HuH-7 (cell line): ENCODE measurements around the gene SPAG6.
"Not testable (repeated sequence)": the region's sequence is repeated elsewhere in the genome, so short reads cannot be mapped to it uniquely, and the experiment has no call there.

Experiments
- DNase-seq: peaks from one replicate; pipeline ENCODE4 v3.0.0; 2011; ENCODE audit warnings: low spot score

SPAG6 gene

DNA sequence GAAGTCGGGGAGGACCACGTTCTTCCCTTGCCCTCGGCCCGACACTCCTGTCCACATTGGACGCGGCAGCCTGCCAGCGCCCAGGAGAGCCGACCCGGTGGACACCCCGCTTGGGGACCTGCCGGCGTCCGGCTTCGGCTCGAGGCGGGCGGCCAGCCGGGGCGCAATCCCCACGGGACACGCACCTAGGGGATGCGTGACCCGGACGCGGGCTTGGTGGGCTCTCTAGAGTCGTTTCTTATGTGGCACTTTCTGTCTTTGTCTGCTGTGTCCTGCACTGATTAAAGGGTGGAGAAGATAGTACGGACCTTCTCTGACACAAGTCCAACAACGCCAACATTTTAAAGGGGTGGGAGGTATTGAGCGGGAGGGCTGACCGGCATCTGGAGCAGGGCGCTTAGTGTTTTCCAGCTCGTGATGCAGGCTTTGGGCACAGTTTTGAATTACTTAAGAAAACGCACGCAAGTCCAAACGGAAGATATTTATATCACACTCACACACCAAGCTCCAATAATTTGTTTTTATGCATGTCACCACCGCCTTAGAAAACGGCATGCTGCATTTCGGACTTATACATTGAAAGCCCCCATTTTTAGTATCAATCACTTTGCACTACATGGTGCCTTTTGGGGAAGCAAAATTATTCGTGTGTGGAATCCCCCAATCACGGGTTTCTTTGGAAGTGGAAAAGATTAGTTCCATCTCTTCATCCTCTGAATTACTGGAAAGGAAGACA is 3.9 kb upstream of the SPAG6 start:
- no peak for DNase-seq

DNA sequence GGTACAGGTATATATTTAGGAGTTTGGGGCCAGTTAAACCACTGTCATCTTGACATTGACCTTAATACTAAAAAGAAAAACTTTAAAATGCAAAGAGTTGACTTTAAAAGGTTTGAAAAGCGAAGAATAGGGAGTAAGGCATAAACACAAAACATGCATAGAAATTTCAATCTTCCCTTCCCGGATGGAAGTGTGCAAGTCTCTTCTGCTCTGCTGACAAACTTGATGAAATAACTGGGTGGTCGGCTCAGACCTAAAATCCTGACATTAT is 3.4 kb upstream of the SPAG6 start:
- DNase-seq = no peak

DNA sequence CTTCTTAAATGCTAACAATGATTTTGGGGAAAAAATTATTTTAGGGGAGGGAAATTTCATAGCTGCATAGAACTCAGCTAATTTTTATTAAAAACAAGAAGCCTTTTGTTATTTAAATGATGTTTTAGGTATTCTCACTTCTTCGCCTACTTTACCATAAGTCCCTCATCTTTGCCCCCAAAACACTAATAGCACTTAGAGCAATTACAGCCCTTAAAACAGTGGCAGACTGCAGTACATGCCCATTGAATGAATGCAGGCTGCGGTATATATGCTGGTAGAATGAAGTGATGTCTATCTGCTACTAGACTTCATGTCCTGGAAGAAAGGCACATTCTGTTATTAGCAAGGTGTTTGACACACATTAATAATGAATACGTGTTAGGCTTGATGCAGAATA is 2.9 kb upstream of the SPAG6 start:
- no peak for DNase-seq

DNA sequence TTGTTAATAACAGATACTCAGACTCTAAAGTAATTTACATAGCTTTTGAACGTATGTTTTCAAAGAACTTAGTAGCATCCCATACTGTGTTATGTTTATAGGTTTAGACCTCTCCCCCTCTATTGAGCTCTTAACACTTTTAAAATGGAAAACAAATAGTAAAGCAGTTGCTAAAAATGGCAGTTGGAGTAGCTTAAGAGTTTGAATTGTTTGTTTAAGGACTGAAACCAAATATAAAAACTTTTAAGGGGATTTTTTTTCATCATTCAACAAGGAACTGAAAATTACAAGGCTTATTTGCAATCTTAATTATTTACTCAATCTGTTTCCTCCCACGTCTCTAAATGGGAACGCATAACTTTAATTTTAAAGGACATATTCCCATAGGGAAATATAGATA is 1.6 kb upstream of the SPAG6 start:
- DNase-seq = no peak

DNA sequence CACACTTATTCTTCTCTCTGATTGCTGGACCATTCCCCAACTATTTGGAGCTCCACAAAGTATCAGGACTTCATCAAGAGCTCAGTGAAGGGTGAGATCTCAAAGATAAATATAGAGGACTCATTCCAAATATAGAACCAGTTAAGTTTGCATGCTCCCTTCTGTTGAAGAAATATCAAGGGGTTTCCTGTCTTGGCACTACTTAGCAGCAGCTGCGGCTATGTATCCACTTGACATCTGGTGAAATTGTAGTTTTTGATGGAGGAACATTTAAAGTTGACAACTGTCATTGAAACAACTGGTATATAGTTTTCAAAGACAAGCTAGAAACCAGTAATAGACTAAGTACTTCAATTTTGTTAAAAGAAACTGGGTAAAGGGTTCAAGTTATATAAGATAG is 1.0 kb upstream of the SPAG6 start:
- DNase-seq = no peak

DNA sequence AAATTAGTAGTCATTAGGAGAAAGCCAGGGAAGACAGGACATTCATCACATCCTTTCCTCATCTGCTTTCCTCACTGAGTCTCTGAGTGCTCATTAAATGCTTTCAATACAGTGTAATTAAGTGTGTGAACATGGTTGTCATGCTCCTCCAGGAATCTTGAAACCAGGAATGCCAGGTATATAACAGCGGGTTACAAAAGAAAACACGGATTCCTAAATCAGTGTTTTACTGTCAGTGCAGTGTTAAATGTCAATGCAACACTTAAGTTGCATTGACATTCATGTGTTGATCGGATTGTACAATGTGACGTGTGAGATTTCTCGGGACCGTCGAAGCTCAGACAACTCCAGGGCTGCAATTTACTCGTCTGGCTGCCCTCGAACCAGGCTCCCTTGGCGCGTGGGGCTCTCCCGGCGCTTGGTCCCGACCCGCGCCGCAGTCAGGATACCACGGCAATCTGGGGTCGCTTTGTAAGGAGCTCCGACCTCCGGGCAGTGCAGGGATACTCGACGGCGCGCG is 455 bp upstream of the SPAG6 start:
- DNase-seq = no peak

DNA sequence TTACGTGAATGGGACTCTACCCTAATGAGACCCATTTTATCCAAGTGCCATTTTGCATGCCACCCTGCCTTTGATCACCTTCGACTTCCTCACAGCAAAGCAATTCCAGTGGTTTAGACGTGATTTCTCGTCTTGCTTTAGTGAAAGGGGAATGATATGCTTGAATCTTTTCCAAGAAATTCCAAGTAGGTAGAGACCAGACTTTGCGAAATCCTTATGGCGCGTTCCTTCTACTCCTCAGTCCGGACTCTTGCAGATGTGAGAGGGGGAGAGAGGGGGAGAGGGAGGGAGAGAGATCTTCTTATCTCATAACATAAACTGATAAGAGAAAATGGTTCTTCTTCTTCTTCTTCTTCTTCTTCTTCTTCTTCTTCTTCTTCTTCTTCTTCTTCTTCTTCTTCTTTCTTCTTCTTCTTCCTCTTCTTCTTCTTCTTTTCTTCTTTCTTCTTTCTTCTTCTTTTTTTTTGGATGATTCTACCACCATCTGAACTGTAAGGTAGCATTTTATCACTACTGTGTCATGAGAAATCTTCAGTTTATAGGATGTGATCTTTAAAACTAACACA is 883 bp downstream of the SPAG6 start:
- DNase-seq = no peak

DNA sequence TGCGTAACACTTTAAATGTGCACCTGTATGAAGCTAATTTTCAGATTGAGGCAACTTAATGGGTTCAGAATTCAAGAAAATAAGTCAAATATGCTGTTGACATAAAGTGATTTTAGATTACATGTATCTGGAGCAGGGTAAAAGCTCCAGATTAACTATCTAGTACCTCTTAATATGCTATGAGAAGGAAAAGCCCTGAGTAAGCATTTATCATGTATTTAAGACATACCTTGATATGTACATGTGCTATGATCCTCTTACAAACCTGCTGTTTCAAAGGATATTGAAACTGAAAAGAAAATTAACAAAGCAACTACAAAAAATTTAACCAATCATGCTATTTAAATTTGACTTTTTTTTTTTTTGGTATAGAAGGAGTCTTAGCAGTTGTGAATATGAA is 4.5 kb downstream of the SPAG6 start:
- no peak for DNase-seq

DNA sequence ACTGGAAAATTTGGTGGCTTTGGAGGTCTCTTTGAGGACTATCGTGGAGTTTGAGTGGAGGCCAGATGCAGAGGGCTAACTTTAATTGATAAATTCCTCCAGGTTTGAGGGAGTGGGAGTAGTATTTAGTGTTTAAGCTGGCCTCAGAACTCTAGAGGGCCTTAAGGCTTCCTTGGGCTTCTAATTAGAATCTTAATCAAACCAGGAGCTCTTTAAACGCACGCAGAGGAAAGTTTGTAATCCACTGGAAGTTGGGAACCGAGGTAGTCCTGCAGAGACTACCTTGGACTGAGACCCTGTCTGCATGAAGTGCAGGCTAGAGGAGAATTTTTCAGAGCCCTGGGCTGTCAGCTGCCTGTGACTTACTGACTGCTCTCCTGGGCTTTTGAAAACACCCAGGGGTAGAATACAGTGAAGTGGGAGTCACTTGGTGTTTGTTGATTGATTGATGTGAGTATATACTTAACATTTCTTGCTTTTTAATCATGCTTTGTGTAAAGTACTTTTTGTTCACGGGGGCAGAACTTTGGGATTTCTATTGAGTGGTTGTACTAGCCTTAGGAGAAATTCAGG is 5.9 kb downstream of the SPAG6 start:
- DNase-seq = no peak

DNA sequence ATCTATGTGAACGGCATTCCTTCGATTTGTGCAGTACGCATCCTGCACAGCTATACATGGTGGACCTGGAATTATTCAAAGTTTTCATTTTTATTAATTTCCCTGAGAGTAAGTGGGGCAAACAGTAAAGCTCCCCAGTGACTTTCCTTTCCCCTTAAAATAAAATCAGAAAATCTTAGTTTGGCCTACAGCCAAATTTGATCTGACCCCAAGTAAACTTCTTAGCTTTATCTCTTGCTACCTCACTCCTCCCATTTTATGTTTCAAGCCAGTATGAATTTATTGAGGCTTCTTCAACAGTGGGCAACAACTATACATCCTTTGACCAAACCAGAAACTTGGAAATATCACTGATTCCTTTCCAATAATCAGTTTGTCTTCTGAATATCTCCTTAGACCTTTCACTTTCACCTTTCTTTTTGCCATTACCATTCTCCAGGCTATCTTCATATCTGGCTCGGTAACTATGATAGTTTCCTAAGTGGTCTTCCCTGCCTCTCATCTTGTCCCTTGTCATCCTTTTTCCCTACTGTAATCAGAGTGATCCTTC is 11.1 kb downstream of the SPAG6 start:
- DNase-seq = no peak

DNA sequence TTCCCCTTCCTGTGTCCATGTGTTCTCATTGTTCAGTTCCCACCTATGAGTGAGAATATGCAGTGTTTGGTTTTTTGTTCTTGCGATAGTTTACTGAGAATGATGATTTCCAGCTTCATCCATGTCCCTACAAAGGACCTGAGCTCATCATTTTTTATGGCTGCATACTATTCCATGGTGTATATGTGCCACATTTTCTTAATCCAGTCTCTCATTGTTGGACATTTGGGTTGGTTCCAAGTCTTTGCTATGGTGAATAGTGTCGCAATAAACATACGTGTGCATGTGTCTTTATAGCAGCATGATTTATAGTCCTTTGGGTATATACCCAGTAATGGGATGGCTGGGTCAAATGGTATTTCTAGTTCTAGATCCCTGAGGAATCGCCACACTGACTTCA is 12.5 kb downstream of the SPAG6 start:
- DNase-seq = not testable (repeated sequence)

DNA sequence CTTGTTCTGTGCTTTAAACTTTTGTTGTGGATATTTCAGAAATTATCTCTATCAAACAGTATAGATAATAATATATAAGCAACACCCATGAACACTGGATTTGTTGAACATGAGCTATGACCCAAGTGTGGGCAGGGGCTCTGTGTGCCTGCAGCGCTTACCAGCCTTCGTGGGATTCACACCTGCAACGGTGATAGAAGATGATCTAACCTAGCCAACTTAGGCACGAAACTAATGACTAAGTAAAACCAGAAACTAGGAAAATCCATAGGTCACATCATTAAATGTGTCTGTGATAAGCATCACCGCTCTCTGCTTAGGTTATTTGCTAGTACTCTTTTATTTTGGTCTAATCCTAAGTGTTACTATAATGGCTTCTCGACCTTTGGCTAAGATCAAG is 18.0 kb downstream of the SPAG6 start:
- DNase-seq = no peak

DNA sequence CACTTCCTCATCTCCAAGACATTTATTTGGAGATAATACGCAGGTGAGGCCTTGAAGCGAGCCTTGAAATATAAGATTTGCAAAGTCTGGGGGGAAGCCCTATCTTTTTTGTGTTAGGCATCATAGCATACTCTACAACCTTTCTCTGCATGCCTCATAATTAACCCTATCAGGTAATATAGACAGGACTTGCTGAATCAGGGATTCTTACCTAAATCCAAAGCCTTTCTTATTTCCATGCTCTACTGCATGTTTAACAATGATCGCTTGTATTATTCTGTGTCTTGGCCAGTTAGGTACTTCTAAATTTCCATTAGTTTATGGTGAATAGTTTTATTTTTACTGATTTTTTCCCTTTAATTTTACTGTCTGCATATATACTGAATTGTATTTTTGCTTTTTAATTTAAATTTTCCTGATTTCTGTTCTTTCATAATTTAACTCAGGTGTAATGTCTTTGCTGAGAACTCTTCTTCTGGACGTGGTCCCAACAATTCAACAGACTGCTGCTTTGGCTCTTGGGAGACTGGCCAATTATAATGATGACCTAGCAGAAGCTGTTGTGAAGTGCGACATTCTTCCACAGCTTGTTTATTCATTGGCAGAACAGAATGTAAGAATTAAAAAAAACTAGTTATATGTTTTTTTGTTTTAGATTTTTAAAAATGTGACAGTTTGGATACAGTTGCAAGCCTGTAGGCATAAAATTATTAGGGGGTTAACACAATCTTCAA is 19.3 kb downstream of the SPAG6 start:
- no peak for DNase-seq

DNA sequence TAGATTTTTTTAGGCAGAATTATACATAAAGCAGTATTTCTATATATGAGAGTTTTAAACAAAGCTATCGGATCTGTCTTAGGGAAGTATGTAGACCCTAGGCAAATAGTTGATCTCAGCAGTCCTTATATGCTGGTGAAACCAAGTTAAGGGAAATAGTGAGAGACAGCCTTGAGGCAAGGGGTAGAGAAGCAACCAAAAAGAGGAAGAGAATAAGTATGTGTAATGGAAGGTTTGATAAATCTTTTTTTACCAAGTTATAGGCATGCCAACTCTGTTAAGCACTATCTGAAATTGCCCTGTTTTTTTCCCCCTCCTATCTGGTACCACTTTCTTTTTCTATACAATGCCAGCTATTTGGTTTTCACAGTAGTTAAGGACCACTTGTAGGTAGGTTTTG is 19.9 kb downstream of the SPAG6 start:
- DNase-seq = no peak

DNA sequence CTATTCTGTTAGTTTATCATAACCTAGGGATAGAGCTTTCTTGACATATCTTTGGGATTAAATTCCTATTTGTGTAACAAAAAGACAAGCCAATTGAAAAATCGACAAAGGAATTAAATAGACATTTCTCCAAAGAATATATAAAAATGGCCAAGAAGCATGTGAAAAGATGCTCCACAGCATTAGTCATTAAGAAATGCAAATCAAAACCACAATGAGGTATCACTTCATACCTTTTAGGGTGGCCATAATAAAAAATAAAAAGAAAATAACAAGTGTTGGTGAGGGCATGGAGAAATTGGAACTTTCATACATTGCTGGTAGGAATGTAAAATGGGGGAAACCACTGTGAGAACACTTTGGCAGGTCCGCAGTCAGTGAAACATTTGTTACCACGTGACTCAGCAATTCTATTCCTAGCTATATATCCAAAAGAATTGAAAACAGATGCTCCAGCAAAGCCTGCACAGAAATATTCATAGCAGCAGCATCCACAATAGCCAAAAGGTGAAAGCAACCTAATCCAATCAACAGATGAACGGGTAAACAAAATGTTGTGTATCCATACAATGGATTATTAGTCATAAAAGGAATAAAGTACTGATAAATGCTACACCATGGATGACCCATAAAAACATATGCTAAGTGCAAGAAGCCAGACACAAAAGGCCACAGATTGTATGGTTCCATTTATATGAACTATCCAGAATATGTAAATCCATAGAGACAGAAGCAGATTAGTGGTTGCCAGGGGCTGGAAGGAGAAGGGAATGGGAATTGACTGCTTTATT is 20.5 kb downstream of the SPAG6 start:
- DNase-seq = no peak

DNA sequence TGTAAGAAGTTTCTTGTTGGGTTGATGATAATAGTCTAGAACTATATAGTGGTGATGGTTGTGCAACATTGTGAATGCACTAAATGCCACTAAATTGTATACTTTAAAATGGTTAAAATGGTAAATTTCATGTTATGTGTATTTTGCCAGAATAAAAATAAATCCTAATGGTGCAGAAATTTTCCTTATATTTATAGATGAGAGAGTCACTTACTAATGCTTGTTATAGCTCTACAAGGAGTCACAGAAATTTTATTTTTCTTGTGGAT is 21.1 kb downstream of the SPAG6 start:
- DNase-seq = no peak

DNA sequence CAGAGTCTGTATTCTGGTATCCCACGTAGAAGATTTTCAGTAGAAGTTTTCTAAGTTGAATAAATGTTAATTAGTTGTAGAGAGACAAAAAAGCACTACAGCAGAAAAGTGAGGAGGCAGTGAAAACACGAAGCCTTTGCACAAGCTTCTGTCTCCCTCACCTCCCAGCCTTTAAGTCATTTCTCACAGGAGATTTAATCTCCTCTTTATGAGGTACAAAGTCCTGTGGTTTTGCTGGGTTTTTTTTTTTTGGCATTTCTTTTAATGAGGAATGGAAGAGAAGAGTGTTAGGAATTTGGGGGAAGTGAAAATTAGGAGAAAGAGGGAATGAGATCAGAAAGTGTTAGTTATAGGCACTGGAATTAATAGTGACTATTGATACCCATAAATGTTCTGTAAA is 21.5 kb downstream of the SPAG6 start:
- DNase-seq = no peak

DNA sequence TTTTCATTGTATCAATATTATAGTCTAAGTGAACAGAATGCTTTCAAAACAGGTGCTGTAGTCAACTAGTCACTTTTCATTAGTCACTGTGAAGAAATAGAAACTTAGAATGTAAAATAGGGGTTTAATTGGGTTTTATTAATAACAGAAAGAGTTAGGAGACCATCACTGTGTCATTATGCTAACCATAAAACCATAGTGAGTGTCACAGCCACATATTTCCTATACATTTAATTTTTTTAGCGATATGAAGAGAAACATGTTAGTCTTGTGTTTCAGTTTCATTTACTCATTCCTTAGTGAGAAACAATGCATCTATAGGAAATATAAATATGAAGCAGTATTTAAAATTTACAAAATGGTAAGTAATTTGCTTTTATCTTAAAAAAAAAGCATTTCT is 22.2 kb downstream of the SPAG6 start:
- no peak for DNase-seq

DNA sequence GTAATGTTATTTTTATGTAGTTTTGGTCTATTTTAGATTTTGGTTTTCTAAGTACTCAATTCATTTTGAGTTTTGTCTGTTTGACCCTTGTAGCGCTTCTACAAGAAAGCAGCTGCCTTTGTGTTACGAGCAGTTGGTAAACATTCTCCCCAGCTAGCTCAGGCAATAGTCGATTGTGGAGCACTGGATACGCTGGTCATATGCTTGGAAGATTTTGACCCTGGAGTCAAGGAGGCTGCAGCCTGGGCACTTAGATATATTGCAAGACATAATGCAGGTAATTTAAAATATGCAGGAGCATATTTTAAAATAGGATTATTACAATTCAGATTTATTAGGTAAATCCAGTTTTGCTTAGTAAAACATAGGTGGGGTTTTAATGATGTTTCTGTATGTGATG is 23.1 kb downstream of the SPAG6 start:
- no peak for DNase-seq

DNA sequence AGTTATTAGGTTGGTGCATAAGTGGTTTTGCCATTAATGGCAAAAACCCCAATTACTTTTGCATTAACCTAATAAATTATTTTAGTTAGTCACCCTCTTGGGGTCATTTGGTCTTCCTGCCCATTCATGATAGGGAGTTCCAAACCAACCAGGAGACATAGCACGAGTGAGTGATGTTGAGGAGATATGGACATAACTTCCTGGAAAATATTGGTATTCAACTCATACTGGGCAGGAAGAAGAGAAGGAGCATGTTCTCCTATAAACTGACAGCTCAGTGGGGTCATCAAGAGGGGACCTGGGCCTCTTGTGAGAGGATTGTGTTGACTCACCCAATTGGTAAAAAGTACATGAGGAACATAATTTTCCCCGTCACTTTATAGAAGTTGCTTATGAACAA is 23.7 kb downstream of the SPAG6 start:
- no peak for DNase-seq

DNA sequence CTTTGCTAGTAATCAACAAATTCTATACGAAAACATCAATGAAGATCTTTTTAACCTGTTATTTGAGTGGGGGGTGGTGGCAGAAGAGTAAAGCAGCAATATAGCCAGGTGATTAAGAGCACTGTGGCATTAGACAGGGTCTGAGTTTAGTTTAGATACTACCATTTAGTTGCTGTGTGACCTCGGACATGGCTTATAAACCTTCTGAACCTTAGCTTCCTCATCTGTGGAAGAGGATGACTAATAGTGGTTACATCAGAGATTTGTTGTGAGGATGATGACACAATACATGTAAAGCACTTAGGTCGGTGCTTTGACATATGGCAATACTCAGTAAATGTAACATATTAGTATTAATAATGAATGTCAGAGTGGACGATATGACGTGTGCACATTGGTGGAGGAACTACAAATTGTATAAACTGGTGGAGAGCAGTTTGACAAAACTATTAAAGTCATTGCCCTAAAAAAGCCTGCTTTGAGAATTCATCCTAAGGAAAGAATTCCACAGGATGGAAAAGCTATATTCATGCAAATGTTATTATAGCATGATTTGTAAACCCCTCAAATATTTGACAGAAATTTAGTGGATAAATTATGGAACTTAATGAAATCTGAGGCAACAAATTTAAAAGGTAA is 24.3 kb downstream of the SPAG6 start:
- no peak for DNase-seq

DNA sequence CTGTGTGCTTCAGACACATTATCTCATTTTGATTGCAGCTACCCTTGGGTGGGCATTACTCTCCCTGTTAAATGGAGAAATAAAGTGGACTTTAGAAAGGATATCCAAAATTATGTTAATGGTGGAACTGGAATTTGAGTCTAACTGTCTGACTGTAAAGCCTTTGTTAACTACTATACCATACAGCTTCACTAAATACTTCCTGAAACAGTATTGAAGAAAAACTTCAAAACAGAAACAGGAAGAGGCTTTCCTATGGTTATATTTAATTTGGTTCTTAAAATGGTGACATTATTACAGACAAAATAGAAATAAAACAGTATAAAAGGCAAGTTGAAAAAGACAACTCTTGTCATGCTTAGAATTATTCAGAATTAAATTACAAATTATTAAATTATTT is 25.0 kb downstream of the SPAG6 start:
- DNase-seq = no peak
